Hepatocyte (in vitro differentiated cells): ENCODE data around the gene FBXW5. TPM values are rescaled to one million over a fixed set of nuclear protein-coding genes. Genes with fewer than 3 reads are reported as not detected.

Experiments used
- DNase-seq: peaks from one replicate; pipeline ENCODE4 v3.0.0-alpha.2; 2016; ENCODE audit warnings: low spot score
- H2AFZ ChIP-seq: fragments of 200-600 bp; sonication (generic); 2 replicates; pipeline ENCODE4 v1.6.0; 2016; ENCODE audit warnings: antibody characterized with exemption, mild to moderate bottlenecking
- H3K27ac ChIP-seq: fragments of 200-600 bp; sonication (generic); 2 replicates; pipeline ENCODE4 v1.5.1; 2016; ENCODE audit warnings: mild to moderate bottlenecking
- H3K27me3 ChIP-seq: fragments of 200-600 bp; sonication (generic); 2 replicates; pipeline ENCODE4 v1.6.1; 2016
- H3K36me3 ChIP-seq: fragments of 200-600 bp; sonication (generic); replicated peaks from 2 replicates; pipeline ENCODE4 v1.5.1; 2016; ENCODE audit warnings: low read depth; ENCODE audit not compliant: insufficient read depth
- H3K4me1 ChIP-seq: fragments of 200-600 bp; sonication (generic); 2 replicates; pipeline ENCODE4 v1.5.1; 2016; ENCODE audit warnings: mild to moderate bottlenecking, moderate library complexity; ENCODE audit not compliant: insufficient read depth
- H3K4me2 ChIP-seq: fragments of 200-600 bp; sonication (generic); 2 replicates; pipeline ENCODE4 v1.6.0; 2016
- H3K4me3 ChIP-seq: fragments of 200-600 bp; sonication (generic); 2 replicates; pipeline ENCODE4 v1.5.1; 2016; ENCODE audit warnings: mild to moderate bottlenecking
- H3K79me2 ChIP-seq: fragments of 200-600 bp; sonication (generic); 2 replicates; pipeline ENCODE4 v1.6.0; 2017; ENCODE audit warnings: mild to moderate bottlenecking
- H3K9me2 ChIP-seq: fragments of 200-600 bp; sonication (generic); replicated peaks from 2 replicates; pipeline ENCODE4 v1.6.0; 2017; ENCODE audit warnings: mild to moderate bottlenecking; ENCODE audit not compliant: insufficient read depth
- H3K9me3 ChIP-seq: fragments of 200-600 bp; sonication (generic); 2 replicates; pipeline ENCODE4 v1.5.1; 2016; ENCODE audit warnings: low read depth, mild to moderate bottlenecking
- H4K20me1 ChIP-seq: fragments of 200-600 bp; sonication (generic); 2 replicates; pipeline ENCODE4 v1.6.0; 2016; ENCODE audit warnings: mild to moderate bottlenecking; ENCODE audit not compliant: insufficient read depth, poor library complexity, severe bottlenecking
- CTCF ChIP-seq: fragments of 200-600 bp; sonication (generic); IDR thresholded peaks from 2 replicates; pipeline ENCODE4 v1.5.1; 2016; ENCODE audit warnings: antibody characterized with exemption, mild to moderate bottlenecking; ENCODE audit not compliant: poor library complexity
- EZH2 ChIP-seq: fragments of 200-600 bp; sonication (generic); IDR thresholded peaks from 2 replicates; pipeline ENCODE4 v1.6.1; 2016; ENCODE audit warnings: antibody characterized with exemption, mild to moderate bottlenecking, borderline replicate concordance
- EZH2phosphoT487 ChIP-seq: fragments of 200-600 bp; sonication (generic); IDR thresholded peaks from one replicate; pipeline ENCODE4 v1.6.1; 2018; ENCODE audit warnings: antibody characterized with exemption, mild to moderate bottlenecking, low read depth, moderate library complexity; ENCODE audit not compliant: unreplicated experiment, severe bottlenecking
- WGBS: methylation state at CpG from one replicate; pipeline ENCODE4 v1.1.6; 2016; ENCODE audit warnings: low lambda C conversion rate; ENCODE audit errors: missing lambda C conversion rate; 5-methylcytosine and 5-hydroxymethylcytosine counted together
- polyA plus RNA-seq: library from polyadenylated mRNA; unstranded; fragments of >200 nt; fragmentation: Nextera tagmentation; extraction: Ambion mirVana; gene quantifications from 2 replicates; pipeline ENCODE4 v1.2.1, GENCODE V29; 2016
- total RNA-seq: library from RNA; depleted of rRNA; stranded (reverse); fragments of >200 nt; gene quantifications from 2 replicates; pipeline ENCODE4 v1.2.3, GENCODE V29; 2014

The FBXW5 gene
- total and polyA plus RNA-seq, 2 experiments from 2014 or later: 141 to 172 TPM

DNA sequence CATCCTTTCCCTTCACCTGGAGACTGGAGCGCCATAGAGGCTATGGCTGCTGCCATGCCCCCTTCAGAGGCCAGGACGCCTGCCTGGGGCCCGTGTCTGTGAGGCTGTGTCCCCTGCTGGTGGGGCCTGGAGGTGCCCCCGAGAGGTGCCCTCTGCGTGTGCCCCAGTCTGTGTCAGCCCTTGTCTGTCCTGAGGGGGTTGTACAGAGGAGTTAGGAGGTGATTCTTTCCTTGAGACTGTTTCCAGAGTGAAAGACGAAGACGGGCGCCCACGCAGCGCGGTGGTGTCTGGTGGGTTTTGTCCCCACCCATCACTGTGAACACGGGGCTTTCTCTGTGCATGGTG lies 33.7 kb downstream of the FBXW5 start:
- H3K9me3 ChIP-seq: no peaks in the 10 kb centered on the region
- no peak for DNase-seq
- TF ChIP-seq EZH2: no peak
- TF ChIP-seq CTCF: no peak
- no peak for TF ChIP-seq EZH2phosphoT487
- 95% methylated on average over 12 of the region's 12 CpGs for WGBS
- no peak overlapping the region for H3K4me3 ChIP-seq
- H3K79me2 ChIP-seq: no peaks in the 10 kb centered on the region
- H2AFZ ChIP-seq: no peak overlapping the region
- H4K20me1 ChIP-seq: no peaks in the 10 kb centered on the region
- no peaks in the 10 kb centered on the region for H3K9me2 ChIP-seq
- no peak overlapping the region for H3K27ac ChIP-seq
- H3K4me2 ChIP-seq: no peak overlapping the region
- no peaks in the 10 kb centered on the region for H3K27me3 ChIP-seq
- H3K36me3 ChIP-seq: no peaks in the 10 kb centered on the region
- no peaks in the 10 kb centered on the region for H3K4me1 ChIP-seq

DNA sequence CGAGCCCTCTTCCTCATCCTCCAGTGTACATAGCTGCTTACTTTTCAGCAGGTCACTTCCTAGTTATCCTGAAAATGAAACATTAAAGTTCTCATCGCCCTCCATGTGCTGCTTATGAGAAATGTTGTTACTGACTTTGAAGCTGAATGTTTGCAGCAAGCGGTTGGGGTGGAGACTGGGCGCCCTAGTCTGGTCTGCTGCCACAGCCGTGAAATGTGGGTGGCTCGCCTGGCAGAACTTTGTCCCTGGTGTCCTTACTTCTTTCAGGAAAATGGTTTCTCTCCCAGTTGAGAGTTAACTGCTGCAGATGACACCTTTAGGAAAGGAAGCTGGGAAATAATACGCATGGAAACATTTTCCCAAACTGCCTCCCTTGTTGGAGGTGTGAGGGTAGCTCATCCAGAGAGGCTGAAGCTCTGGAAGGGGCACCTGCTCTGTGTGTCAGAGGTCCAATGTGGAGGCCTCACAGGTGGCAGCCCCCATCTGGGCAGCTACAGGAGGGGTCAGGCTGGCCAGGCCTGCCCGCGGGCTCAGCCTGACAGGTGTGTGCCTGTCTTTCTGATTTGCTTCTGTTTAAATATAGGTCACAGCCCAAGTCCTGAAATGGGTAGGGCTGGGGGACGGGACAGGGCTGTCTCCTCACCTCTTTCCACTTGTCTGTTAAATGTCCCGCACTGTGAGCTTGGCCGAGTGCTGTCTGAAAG lies 34.2 kb downstream of the FBXW5 start:
- no peak for TF ChIP-seq EZH2
- TF ChIP-seq EZH2phosphoT487: no peak
- TF ChIP-seq CTCF: no peak
- no peaks in the 10 kb centered on the region for H3K36me3 ChIP-seq

GRCh38 chr9:136907011-136907914 lies 37.3 kb downstream of the FBXW5 start:
- Histone ChIP-seq H3K9me3 (no peaks in the 10 kb centered on the region), H3K4me3 (no peak overlapping the region), H4K20me1 (no peaks in the 10 kb centered on the region), H3K27ac (no peak overlapping the region), H3K9me2 (no peaks in the 10 kb centered on the region), H3K79me2 (no peaks in the 10 kb centered on the region), H3K4me2 (no peak overlapping the region), H3K4me1 (no peaks in the 10 kb centered on the region), H3K36me3 (no peaks in the 10 kb centered on the region), H3K27me3 (no peaks in the 10 kb centered on the region), H2AFZ (no peak overlapping the region)
- WGBS: 97% methylated on average over 29 of the region's 29 CpGs
- DNase-seq: no peak
- TF ChIP-seq CTCF (no peak), EZH2 (no peak), EZH2phosphoT487 (no peak)

More for the DNA sequence above, 34.2 kb downstream of the FBXW5 start:
- Histone ChIP-seq H2AFZ (no peak overlapping the region), H3K9me2 (no peaks in the 10 kb centered on the region), H3K4me1 (no peaks in the 10 kb centered on the region), H3K4me2 (no peak overlapping the region), H3K9me3 (no peaks in the 10 kb centered on the region), H3K27me3 (no peaks in the 10 kb centered on the region), H4K20me1 (no peaks in the 10 kb centered on the region), H3K4me3 (no peak overlapping the region), H3K27ac (no peak overlapping the region), H3K79me2 (no peaks in the 10 kb centered on the region)
- 98% methylated on average over 12 of the region's 12 CpGs for WGBS
- no peak for DNase-seq
